ENCODE measurements around the gene MED13L.

DNA sequence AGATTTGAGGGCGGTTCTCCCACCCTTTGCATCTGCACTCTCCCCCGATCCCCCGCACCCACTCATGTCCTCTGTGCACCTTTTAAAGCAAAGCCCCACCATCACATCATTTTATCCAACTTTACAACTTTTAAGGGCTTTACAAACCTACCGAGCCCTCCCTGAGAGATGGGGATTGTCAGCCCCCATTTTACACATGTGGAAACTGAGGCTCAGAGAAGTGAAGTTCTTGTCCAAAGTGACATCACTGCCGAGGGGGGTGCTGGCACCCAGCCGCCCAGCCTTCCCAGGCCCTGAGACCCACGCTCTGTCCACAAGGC lies 334.2 kb downstream of the MED13L start:
- TF ChIP-seq, protein P1, sequence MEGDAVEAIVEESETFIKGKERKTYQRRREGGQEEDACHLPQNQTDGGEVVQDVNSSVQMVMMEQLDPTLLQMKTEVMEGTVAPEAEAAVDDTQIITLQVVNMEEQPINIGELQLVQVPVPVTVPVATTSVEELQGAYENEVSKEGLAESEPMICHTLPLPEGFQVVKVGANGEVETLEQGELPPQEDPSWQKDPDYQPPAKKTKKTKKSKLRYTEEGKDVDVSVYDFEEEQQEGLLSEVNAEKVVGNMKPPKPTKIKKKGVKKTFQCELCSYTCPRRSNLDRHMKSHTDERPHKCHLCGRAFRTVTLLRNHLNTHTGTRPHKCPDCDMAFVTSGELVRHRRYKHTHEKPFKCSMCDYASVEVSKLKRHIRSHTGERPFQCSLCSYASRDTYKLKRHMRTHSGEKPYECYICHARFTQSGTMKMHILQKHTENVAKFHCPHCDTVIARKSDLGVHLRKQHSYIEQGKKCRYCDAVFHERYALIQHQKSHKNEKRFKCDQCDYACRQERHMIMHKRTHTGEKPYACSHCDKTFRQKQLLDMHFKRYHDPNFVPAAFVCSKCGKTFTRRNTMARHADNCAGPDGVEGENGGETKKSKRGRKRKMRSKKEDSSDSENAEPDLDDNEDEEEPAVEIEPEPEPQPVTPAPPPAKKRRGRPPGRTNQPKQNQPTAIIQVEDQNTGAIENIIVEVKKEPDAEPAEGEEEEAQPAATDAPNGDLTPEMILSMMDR (conservative IDR thresholded peaks at IDR 0.05; ENCODE audit: low read depth, low read length): no peak
- no peak for TF ChIP-seq EZH2 (IDR thresholded peaks at IDR 0.05; ENCODE audit: borderline replicate concordance, low read depth, low read length, poor library complexity, severe bottlenecking)

All from A673 (cell line).